SK-N-SH treated with all-trans-retinoic acid at 6 μM for 48 hours (cell line): Measurements from ENCODE around the gene CARD14.

Experiments used
- CREB5 ChIP-seq: fragments of 250-450 bp; sonication (Bioruptor Pico); IDR thresholded peaks from 2 replicates; pipeline ENCODE4 v1.5.1; 2020; ENCODE audit warnings: low read depth, mild to moderate bottlenecking, moderate library complexity
- CSDC2 ChIP-seq: fragments of 250-450 bp; sonication (Bioruptor Pico); IDR thresholded peaks from 2 replicates; pipeline ENCODE4 v1.5.0; 2020; ENCODE audit warnings: mild to moderate bottlenecking, moderate library complexity
- ESRRG ChIP-seq: fragments of 250-450 bp; sonication (Bioruptor Pico); IDR thresholded peaks from 2 replicates; pipeline ENCODE4 v1.6.1; 2021; ENCODE audit warnings: mild to moderate bottlenecking
- GLIS3 ChIP-seq: fragments of 250-450 bp; sonication (Bioruptor Pico); IDR thresholded peaks from 2 replicates; pipeline ENCODE4 v1.5.0; 2020; ENCODE audit warnings: mild to moderate bottlenecking, moderate library complexity
- ISL1 ChIP-seq: fragments of 250-450 bp; sonication (Bioruptor Pico); IDR thresholded peaks from 2 replicates; pipeline ENCODE4 v2.1.2; 2022; ENCODE audit warnings: mild to moderate bottlenecking, moderate library complexity
- PPARA ChIP-seq: fragments of 250-450 bp; sonication (Bioruptor Pico); IDR thresholded peaks from 2 replicates; pipeline ENCODE4 v1.5.0; 2020; ENCODE audit warnings: mild to moderate bottlenecking, borderline replicate concordance
- RARB ChIP-seq: fragments of 250-450 bp; sonication (Bioruptor Pico); IDR thresholded peaks from 2 replicates; pipeline ENCODE4 v1.8.0; 2021; ENCODE audit warnings: mild to moderate bottlenecking, moderate library complexity
- TOX ChIP-seq: fragments of 250-450 bp; sonication (Bioruptor Pico); IDR thresholded peaks from 2 replicates; pipeline ENCODE4 v1.8.0; 2021; ENCODE audit warnings: mild to moderate bottlenecking, moderate library complexity, borderline replicate concordance
- ZFP3 ChIP-seq: fragments of 250-450 bp; sonication (Bioruptor Pico); IDR thresholded peaks from 2 replicates; pipeline ENCODE4 v1.5.0; 2020; ENCODE audit warnings: mild to moderate bottlenecking, moderate library complexity
- ZFP30 ChIP-seq: fragments of 450-650 bp; formaldehyde crosslinking; IDR thresholded peaks from 2 replicates; pipeline ENCODE4 v1.5.0; 2022; ENCODE audit warnings: mild to moderate bottlenecking, moderate library complexity
- ZNF70 ChIP-seq: fragments of 450-650 bp; formaldehyde crosslinking; IDR thresholded peaks from 2 replicates; pipeline ENCODE4 v1.5.0; 2020; ENCODE audit warnings: mild to moderate bottlenecking, moderate library complexity
- ZNF8 ChIP-seq: fragments of 450-650 bp; formaldehyde crosslinking; IDR thresholded peaks from 2 replicates; pipeline ENCODE4 v1.5.0; 2020; ENCODE audit warnings: mild to moderate bottlenecking, moderate library complexity

GRCh38 chr17:80208050-80208449 lies 38.2 kb downstream of the CARD14 start:
- TF ChIP-seq ZFP30 (no peak), ZNF70 (no peak), GLIS3 (CRISPR knock-in tag) (no peak), CREB5 (CRISPR knock-in tag) (no peak), RARB (no peak), CSDC2 (CRISPR knock-in tag) (no peak), ESRRG (no peak), PPARA (CRISPR knock-in tag) (no peak), ISL1 (CRISPR knock-in tag) (no peak), TOX (CRISPR knock-in tag) (no peak), ZNF8 (CRISPR knock-in tag) (no peak), ZFP3 (CRISPR knock-in tag) (no peak)
